Kasumi-1 (cell line): ENCODE data around the gene MED23.
"Not testable (repeated sequence)": the region's sequence is repeated elsewhere in the genome, so short reads cannot be mapped to it uniquely, and the experiment has no call there.

ENCODE experiments used
- DNase-seq, 2 experiments: peaks; one replicate each; lab custom pipeline; 2025; lab: John Stamatoyannopoulos, UW

Gene MED23

DNA sequence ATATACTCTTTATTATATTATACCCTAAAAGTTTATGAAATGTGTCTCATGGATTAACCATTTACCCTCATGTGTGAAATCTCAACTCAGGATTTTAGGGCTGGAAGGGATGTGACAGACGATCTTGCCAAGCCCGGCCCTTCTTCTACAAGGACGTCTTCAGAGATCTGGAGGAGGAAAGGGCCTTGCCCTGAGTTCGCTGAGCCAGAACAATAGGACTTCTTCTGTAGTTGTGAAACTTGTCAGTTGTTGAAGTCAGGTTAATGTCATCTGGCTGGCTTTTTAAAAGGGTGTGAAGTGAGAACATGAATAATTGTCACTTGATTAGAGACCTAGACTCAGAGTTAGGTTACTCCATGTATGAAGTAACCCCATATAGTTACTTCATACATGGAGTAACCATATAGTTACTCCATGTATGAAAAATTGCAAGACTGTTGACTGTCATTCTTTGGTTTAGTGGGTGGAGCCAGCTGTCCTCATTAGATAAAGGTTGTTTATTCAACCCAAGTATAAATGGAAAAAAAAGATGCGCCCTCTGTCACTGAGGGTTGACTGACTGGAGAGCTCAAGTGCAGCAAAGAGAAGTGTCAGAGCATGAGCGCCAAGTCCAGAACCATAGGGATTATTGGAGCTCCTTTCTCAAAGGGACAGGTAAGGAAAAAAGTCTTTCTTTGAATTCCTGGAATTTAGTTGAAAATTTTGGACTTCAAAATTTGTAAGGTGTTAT is 55.2 kb downstream of the MED23 start, which contains the start of gene ARG1:
ARG1 (plus strand) TSS at position 541 of the 730 bp plus-strand sequence; CDS start at position 598, 57 bp downstream.
- no peak for DNase-seq

DNA sequence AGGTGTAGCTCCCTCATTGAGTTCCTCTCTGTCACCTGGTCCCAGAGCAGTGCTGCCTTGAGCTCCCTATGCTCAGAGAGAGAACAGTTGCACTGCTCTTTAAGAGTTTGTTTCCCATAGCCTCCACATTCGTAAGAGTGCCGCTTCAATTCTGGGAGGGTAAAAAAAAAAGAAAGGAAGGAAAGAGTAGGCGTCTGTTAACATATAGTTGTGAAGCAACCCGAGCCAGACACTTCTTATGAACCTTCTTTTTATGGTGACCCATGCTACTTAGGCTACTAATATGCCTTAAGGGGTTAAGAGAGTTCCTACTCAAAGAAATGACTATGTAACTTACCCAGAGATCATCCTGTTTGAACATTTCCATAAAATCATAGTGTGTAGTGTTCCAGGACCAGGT is 59.3 kb downstream of the MED23 start:
- no peak for DNase-seq

DNA sequence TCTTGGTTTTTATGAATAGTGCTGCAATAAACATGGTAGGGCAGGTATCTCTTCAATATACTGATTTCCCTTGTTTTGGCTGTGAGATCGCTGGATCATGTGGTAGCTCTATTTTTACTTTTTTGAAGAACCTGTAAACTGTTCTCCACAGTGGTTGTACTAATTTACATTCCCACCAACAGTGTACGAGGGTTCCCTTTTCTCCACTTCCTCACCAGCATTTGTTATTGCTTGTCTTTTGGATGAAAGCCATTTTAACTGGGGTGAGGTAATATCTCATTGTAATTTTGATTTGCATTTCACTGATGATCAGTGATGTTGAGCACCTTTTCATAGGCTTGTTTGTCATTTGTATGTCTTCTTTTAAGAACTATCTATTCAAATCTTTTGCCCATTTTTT is 63.0 kb downstream of the MED23 start:
- DNase-seq: peak; percentile 3 to 23

DNA sequence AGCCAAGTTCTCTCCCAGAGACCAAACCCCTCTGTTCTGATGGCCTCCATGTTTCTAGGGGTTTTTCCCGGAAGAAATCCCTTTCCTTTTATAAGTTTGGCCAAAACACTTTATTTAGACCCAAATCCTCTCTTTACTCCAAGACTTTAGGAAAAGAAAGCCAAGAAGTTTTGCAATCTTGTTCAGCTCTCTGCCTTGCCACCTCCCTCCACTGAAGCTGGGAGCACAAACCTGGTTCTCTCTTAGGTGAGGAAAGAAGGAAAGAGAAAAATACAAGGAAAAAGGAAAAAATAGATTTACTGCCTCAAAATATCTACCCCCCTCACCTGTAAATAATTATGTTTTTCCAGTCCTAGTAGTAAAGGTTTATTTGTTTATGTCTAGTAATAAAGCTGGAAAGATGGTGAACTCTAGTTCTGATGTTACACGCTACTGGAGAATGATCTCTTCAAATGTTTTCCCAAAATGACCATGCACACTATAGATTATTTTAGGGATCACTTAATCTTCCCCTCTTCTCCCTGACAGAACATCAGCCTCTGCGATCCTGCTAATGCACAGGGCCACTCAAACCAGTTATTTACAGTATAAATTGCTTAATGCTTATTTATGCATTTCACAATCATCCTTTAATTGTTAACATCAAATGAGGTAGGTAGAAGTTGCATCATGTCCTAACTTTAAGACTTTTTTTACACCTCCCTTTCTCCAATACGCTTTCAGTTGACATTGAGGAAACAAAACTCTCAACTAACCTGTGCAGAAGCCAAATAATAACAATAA is 65.9 kb downstream of the MED23 start:
- no peak for DNase-seq

DNA sequence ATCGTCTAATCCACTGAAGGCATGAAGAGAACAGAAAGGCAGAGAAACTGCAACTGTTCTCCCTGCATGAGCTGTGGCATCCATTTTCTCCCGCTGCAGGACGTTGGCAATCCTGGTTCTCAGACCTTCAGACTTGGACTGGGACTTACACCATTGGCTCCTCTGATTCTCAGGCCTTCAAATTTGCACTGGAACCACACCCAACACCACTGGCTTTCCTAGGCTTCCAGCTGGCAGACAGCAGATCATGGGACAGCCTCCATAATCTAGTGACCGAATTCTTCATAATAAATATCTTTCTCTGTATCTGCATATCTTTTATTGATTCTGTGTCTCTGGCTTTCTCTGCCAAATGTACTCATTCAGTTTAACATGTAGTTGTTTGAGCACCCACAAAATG is 69.1 kb downstream of the MED23 start:
- DNase-seq: no peak

DNA sequence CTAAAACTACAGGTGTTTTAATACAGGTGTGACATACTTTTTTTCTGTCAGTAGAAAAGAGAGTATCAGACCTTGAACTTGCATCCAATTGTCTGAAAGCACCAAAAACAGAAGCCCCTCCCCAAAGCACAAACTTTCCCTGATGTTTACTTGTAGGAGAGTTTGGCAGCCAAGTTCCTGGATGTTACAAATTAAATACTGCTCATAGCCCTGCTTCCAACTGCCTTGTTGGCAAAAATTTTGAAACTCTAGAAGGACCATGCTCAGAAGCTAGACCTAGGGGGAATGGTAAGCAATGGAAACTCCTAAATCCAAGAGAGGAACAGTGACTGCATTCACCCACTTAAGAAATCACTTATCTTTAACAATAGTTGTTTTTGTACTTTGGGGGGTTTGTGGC is 72.0 kb downstream of the MED23 start:
- DNase-seq: no peak

DNA sequence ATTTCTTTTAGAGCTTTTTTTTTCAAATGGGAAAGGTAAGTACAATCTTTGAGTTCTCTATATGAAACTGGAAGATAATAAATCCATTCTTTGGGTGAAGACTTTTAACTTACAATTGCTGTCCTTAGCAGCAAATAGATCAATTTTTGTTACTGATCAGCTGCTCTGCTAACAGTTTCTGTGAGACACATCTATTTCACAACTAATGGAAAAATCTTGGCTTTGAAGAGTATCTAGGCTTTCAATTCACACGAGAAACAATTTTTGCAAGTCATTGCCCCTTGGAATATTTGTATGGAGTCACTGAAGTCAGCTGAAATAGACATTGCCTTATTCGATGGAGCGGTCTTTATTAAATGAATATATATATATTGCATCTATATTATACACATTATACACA is 75.5 kb downstream of the MED23 start:
- DNase-seq: no peak

DNA sequence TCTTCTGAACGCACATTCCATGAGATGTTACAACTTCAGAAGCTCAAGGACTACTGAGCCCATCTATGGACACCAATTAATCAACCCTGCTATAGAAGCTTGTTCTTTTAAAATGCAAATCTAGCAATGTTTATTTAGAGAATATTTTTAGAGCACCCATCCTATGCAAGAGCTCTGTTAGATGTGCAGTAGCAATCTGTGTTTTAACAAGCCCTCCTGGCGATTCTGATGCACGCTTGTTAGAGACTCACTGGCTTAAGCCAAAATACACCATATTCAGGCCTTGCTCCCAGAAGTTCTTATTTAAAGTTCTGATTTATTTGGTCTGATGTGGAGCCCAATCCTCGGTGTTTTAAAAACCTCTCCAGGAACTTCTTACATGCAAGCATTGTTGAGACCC is 76.1 kb downstream of the MED23 start:
- no peak for DNase-seq

DNA sequence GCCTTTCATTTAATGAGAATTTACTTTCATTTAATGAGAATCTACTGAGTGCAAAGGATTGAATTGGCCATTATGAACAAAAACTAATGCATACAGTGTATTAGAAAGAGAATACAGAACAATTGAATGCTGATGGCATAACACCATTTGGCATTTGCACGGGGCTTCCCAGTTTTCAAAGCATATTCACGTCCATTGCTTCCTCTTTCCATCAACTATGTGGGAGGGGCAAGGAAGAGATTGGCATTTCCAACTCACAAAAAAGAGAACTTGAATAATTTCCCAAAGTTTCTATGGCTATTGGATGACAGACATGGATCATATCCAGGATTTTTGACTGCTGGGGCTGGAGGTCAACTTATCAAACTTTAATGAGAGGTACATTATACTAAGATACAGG is 78.2 kb downstream of the MED23 start:
- no peak for DNase-seq

DNA sequence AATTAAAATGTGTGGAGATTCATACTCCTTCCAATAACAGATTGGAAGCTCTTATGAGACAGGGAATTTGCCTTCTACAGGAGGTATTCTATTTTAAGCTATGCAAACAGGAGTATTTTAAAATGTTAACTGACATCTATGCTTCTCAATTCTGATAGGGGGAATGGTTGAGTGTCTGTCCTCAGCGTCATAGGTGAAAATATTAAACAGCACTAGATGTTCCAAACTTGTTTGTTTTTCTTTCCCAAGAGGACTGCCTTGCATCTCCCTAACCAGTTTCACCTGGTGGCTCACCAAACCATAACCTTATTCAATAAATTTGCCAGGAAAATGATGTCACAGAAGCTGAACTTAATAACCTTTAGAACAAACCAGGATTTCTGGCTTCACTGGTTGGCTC is 79.6 kb downstream of the MED23 start:
- DNase-seq: no peak

DNA sequence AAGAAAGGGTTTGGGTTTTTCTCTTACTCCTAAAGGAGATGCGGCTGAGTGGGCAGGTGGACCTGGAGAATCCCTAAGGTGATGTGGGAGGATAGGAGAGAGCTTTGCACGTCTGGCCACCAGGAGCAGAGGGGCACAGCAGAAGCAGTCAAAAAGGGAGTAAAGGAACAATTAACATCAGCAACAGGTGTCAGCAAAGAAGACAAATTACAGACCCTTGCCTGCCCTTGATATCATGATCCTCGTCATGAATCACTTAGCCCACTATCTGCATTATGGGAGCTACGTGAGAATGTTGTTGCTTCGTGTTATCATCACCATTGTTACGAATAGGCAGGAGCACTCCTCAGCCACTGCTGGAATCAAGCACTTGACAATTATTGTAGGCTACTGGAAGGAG is 80.6 kb downstream of the MED23 start:
- no peak for DNase-seq

DNA sequence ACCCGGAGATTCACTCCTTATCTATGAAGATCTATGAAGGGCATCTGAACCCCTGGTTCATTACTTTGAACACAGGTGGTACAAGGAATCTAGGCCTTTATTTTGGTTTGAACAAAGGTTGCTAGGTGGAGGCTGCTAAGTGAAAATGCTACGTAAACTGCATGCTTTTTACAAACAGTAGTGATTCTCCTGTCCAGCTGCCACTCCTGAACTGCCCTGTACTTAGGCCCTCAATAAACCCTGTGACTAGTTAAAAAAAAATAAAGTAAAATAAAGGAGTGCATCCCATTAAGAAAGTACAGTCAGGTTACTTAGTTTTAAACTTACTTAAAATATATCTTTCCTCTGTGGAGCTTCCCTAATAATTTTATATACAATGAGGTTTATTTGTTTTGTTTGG is 82.7 kb downstream of the MED23 start:
- no peak for DNase-seq

DNA sequence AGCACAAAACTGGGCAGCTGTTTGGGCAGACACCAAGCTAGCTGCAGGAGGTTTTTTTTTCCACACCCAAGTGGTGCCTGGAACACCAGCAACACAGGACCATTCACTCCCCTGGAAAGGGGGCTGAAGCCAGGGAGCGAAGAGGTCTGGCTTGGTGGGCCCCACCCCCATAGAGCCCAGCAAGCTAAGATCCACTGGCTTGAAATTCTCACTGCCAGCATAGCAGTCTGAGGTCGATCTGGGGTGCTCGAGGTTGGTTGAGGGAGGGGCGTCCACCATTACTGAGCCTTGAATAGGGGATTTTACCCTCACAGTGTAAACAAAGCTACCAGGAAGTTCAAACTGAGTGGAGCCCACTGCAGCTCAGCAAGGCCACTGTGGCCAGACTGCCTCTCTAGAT is 89.4 kb downstream of the MED23 start:
- DNase-seq: not testable (repeated sequence)

DNA sequence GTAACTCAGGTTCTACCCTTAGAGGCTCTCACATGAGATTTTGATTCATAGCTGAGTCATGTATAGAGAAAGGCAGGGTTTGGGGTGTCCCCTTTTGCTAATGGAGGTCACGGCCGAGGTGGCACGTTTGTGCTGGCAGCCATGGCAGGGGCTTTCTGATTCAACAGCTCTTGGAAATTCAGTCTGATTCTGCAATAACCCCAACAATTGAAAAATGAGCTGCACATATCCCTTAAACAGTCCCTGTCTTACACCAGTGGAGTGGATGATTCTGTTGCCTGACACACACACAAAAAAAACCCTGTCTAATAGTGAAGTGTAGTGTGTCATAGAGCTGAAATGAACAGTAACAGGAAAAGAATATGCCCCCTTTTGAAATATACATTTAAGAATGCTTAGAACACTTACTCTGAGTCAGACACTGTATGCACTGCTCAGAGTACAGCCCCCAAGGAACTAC is 95.4 kb downstream of the MED23 start:
- DNase-seq: no peak

DNA sequence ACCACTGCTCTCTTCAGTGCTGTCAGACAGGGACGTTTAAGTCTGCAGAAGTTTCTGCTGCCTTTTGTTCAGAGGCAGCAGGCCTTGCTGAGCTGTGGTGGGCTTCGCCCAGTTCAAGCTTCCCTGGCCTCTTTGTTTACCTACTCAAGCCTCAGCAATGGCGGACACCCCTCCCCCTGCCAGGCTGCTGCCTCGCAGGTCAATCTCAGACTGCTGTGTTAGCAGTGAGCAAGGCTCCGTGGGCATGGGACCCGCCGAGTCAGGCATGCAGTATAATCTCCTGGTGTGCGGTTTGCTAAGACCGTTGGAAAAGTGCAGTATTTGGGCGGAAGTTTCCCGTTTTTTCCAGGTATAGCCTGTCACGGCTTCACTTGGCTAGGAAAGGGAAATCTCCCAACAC is 96.4 kb downstream of the MED23 start:
- not testable (repeated sequence) for DNase-seq

DNA sequence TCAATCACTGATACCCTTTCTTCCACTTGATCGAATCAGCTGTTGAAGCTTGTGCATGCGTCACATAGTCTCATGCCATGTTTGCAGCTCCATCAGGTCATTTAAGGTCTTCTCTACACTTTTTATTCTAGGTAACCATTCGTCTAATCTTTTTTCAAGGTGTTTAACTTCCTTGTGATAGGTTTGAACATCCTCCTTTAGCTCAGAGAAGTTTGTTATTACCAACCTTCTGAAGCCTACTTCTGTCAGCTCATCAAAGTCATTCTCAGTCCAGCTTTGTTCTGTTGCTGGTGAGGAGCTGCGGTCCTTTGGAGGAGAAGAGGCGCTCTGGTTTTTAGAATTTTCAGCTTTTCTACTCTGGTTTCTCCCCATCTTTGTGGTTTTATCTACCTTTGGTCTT is 97.1 kb downstream of the MED23 start:
- not testable (repeated sequence) for DNase-seq

DNA sequence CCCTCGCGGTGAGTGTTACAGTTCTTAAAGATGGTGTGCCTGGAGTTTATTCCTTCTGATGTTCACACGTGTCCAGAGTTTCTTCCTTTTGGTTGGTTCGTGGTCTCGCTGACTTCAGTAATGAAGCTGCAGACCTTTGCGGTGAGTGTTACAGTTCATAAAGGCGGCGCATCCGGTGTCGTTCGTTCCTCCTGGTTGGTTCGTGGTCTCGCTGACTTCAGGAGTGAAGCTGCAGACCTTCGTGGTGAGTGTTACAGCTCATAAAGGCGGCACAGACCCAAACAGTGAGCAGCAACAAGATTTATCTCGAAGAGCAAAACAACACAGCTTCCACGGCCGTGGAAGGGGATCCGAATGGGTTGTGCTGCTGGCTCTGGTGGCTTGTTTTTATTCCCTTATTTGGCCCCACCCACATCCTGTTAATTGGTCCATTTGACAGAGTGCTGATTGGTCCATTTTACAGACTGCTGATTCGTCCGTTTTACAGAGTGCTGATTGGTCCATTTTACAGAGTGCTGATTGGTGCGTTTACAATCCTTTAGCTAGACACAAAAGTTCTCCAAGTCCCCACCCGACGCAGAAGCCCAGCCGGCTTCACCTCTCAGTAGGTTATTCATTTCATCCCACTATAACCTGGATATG is 103.2 kb downstream of the MED23 start:
- DNase-seq: no peak

DNA sequence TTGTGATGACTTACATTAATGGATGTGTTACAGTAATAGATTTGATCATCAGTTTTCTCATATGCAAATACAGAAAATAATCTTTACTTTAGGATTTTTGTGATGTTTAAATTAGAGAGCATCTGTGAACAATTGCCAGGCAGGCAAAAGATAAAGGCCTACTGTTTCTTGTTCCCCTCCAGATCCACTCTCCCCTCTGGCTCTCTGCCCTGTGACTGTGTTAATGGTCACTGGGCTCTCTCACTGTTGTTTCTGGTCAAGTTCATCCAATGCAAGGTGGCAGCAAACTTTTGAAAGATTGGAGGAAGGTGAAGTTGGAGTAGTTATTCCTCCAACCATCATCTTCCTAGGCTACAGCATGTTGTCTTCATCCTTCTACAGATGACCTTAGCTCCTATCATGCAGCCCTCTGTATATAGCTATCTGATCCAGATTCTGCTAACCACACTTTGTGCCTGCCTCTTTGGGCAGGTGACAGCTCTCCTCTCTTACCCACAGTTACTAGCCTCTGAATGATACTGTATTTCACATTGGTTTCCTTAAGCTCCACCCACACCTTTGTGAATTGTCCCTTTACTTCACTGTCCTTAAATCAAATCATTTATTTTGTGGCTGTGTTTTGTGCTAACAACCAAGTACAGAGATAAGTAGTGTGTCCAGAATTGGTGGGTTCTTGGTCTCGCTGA is 103.9 kb downstream of the MED23 start:
- no peak for DNase-seq
